Right kidney (tissue), 9 donors: ENCODE results near the gene SLC1A5.
"Not testable (repeated sequence)": the region's sequence is repeated elsewhere in the genome, so short reads cannot be mapped to it uniquely, and the experiment has no call there.

ENCODE experiments used
- DNase-seq: peaks from one replicate; pipeline ENCODE4 v3.0.0-alpha.2; 2016
- long read RNA-seq, 8 donors: transcript quantifications; one replicate each; lab custom pipeline, GENCODE V29; 2026

Gene SLC1A5
- long read RNA-seq, donor 1, transcript SLC1A5-203 (8 exons, 2,882 nt): major isoform, 19 of 29 reads
- long read RNA-seq, donor 1, partial matches to known transcripts: 8 of 29 reads
- long read RNA-seq, donor 1, other reads (novel, unspliced or antisense): 0 of 29 reads
- long read RNA-seq, donor 2, transcript SLC1A5-203 (8 exons, 2,882 nt): major isoform, 11 of 12 reads
- long read RNA-seq, donor 2, partial matches to known transcripts: 0 of 12 reads
- long read RNA-seq, donor 2, other reads (novel, unspliced or antisense): 0 of 12 reads
- long read RNA-seq, donor 3, transcript SLC1A5-203 (8 exons, 2,882 nt): major isoform, 5 of 5 reads
- long read RNA-seq, donor 3, partial matches to known transcripts: 0 of 5 reads
- long read RNA-seq, donor 3, other reads (novel, unspliced or antisense): 0 of 5 reads
- long read RNA-seq, donor 4, transcript SLC1A5-203 (8 exons, 2,882 nt): major isoform, 6 of 6 reads
- long read RNA-seq, donor 4, partial matches to known transcripts: 0 of 6 reads
- long read RNA-seq, donor 4, other reads (novel, unspliced or antisense): 0 of 6 reads
- long read RNA-seq, donor 5, transcript SLC1A5-203 (8 exons, 2,882 nt): major isoform, 11 of 12 reads
- long read RNA-seq, donor 5, partial matches to known transcripts: 0 of 12 reads
- long read RNA-seq, donor 5, other reads (novel, unspliced or antisense): 0 of 12 reads
- long read RNA-seq, donor 6, transcript SLC1A5-203 (8 exons, 2,882 nt): major isoform, 10 of 10 reads
- long read RNA-seq, donor 6, partial matches to known transcripts: 0 of 10 reads
- long read RNA-seq, donor 6, other reads (novel, unspliced or antisense): 0 of 10 reads
- long read RNA-seq, donor 7, transcript SLC1A5-203 (8 exons, 2,882 nt): major isoform, 24 of 30 reads
- long read RNA-seq, donor 7, partial matches to known transcripts: 5 of 30 reads
- long read RNA-seq, donor 7, other reads (novel, unspliced or antisense): 0 of 30 reads
- long read RNA-seq, donor 8, transcript SLC1A5-203 (8 exons, 2,882 nt): major isoform, 12 of 24 reads
- long read RNA-seq, donor 8, partial matches to known transcripts: 12 of 24 reads
- long read RNA-seq, donor 8, other reads (novel, unspliced or antisense): 0 of 24 reads

GRCh38 chr19:46788262-46788967 is at the start of gene SLC1A5:
Gene SLC1A5 (minus strand): TSS chr19:46788594. CDS start chr19:46787965, 629 bp downstream.
- DNase-seq: peak; percentile 84

GRCh38 chr19:46838160-46838559 is 49.8 kb upstream of the SLC1A5 start:
- no peak for DNase-seq

GRCh38 chr19:46834984-46835383 is 46.6 kb upstream of the SLC1A5 start:
- DNase-seq: no peak

GRCh38 chr19:46834121-46834520 is 45.7 kb upstream of the SLC1A5 start:
- DNase-seq: no peak

GRCh38 chr19:46830864-46831263 is 42.5 kb upstream of the SLC1A5 start:
- DNase-seq: no peak

GRCh38 chr19:46828484-46828883 is 40.1 kb upstream of the SLC1A5 start:
- DNase-seq: no peak

- DNase-seq: no peak
Measured at GRCh38 chr19:46825731-46826055, 37.3 kb upstream of the SLC1A5 start.

- no peak for DNase-seq
Measured at GRCh38 chr19:46824890-46825730, 36.7 kb upstream of the SLC1A5 start.

- no peak for DNase-seq
Measured at GRCh38 chr19:46823049-46823448, 34.7 kb upstream of the SLC1A5 start.

GRCh38 chr19:46822410-46822787 is 34.0 kb upstream of the SLC1A5 start:
- DNase-seq: not testable (repeated sequence)

GRCh38 chr19:46821512-46822409 is 33.4 kb upstream of the SLC1A5 start:
- no peak for DNase-seq

- no peak for DNase-seq
Measured at GRCh38 chr19:46818812-46819211, 30.4 kb upstream of the SLC1A5 start.

- DNase-seq: no peak
Measured at GRCh38 chr19:46815833-46816627, 27.6 kb upstream of the SLC1A5 start.

- peak; percentile 51 for DNase-seq
Measured at GRCh38 chr19:46813839-46814358, 25.5 kb upstream of the SLC1A5 start.

- DNase-seq: peak; percentile 69
Measured at GRCh38 chr19:46812977-46813838, 24.8 kb upstream of the SLC1A5 start.

GRCh38 chr19:46809534-46810272 is 21.3 kb upstream of the SLC1A5 start:
- DNase-seq: no peak

- no peak for DNase-seq
Measured at GRCh38 chr19:46806656-46807055, 18.3 kb upstream of the SLC1A5 start.
